Panc1 (cell line): ENCODE results near the gene SLC15A1. TPM values are rescaled to one million over a fixed set of nuclear protein-coding genes. Genes with fewer than 3 reads are reported as not detected.

Experiments
- ATAC-seq: fragments of 200-7000 bp; cut with Tn5 transposase; 2 replicates; pipeline ENCODE4 v1.9.1; 2020; ENCODE audit warnings: mild to moderate bottlenecking, moderate library complexity
- BruUV-seq: library from RNA; stranded (reverse); fragments of 400-500 nt; replicated peaks from 2 replicates; lab custom pipeline; 2021; lab: Mats Ljungman, UMichigan
- CTCF ChIA-PET: fragments of 300-600 bp; sonication (Branson Sonifier 250); formaldehyde crosslinking; loops from one replicate; lab custom pipeline; 2022; ENCODE audit warnings: antibody characterized with exemption; lab: Charles Lee
- POLR2A ChIA-PET: fragments of 300-600 bp; sonication (Branson Sonifier 250); formaldehyde crosslinking; loops from one replicate; lab custom pipeline; 2022; ENCODE audit warnings: antibody characterized with exemption; lab: Charles Lee
- DNase-seq: peaks from one replicate; pipeline ENCODE4 v3.0.0-alpha.2; 2010; ENCODE audit warnings: low read depth, low spot score
- H3K27ac ChIP-seq: 2 replicates; pipeline ENCODE4 v1.5.1; 2011; ENCODE audit warnings: mild to moderate bottlenecking, low read length, inconsistent platforms
- H3K27me3 ChIP-seq: fragments of 200-500 bp; sonication (Bioruptor generic); 2 replicates; pipeline ENCODE4 v1.6.0; 2014; ENCODE audit warnings: low read length, inconsistent platforms; ENCODE audit not compliant: control insufficient read depth, insufficient read depth
- H3K36me3 ChIP-seq: fragments of 200-500 bp; sonication (Bioruptor generic); 2 replicates; pipeline ENCODE4 v1.5.1; 2014; ENCODE audit warnings: inconsistent platforms, mild to moderate bottlenecking, low read length, moderate library complexity; ENCODE audit not compliant: control insufficient read depth, insufficient read depth
- H3K4me1 ChIP-seq: 2 replicates; pipeline ENCODE4 v1.5.1; 2011; ENCODE audit warnings: inconsistent platforms, mild to moderate bottlenecking, low read length, moderate library complexity; ENCODE audit not compliant: control insufficient read depth, insufficient read depth
- H3K4me3 ChIP-seq, 2 experiments: 2 replicates each; pipeline ENCODE4 v1.5.1; 2011 to 2012; ENCODE audit warnings: low read depth in 2 of 2, low read length in 2 of 2, mild to moderate bottlenecking in 2 of 2, inconsistent platforms in 1 of 2, moderate library complexity in 1 of 2
- H3K9me3 ChIP-seq: fragments of 200-500 bp; sonication (Bioruptor generic); 2 replicates; pipeline ENCODE4 v1.5.1; 2014; ENCODE audit warnings: low read depth, mild to moderate bottlenecking, inconsistent platforms, low read length, moderate library complexity; ENCODE audit not compliant: control insufficient read depth, insufficient read depth
- CTCF ChIP-seq: fragments of 450-650 bp; IDR thresholded peaks from 2 replicates; pipeline ENCODE4 v1.5.1; 2017; ENCODE audit warnings: mild to moderate bottlenecking
- POLR2AphosphoS5 ChIP-seq: IDR thresholded peaks from 2 replicates; pipeline ENCODE4 v1.6.1; 2012; ENCODE audit warnings: mild to moderate bottlenecking, low read depth, low read length, moderate library complexity
- REST ChIP-seq, 2 experiments: IDR thresholded peaks; 2 replicates each; pipeline ENCODE4 v1.6.1; 2011 to 2012; ENCODE audit warnings: low read depth in 2 of 2, control low read depth in 1 of 2, low read length in 1 of 2, mild to moderate bottlenecking in 1 of 2, moderate library complexity in 1 of 2; ENCODE audit not compliant: insufficient read depth in 1 of 2
- SIN3A ChIP-seq: IDR thresholded peaks from 2 replicates; pipeline ENCODE4 v1.6.1; 2012; ENCODE audit warnings: low read depth, mild to moderate bottlenecking, low read length, moderate library complexity, borderline replicate concordance; ENCODE audit not compliant: insufficient read depth
- TCF7L2 ChIP-seq: IDR thresholded peaks from 2 replicates; pipeline ENCODE4 v1.6.1; 2011; ENCODE audit warnings: mild to moderate bottlenecking, low read depth, low read length, inconsistent platforms
- in situ Hi-C: cut with HindIII; loops from 2 replicates; pipeline ENCODE4 v1.10.0; 2016; ENCODE audit warnings: low sequenced_read_pairs, low pct_unique_long_range_greater_than_20kb
- intact Hi-C: fragments of 100-400 bp; cut with micrococcal nuclease; formaldehyde crosslinking; loops from one replicate; pipeline ENCODE4 v1.10.0; 2022; ENCODE audit not compliant: unreplicated experiment
- total RNA-seq: library from RNA; stranded (reverse); gene quantifications from one replicate; pipeline ENCODE4 v1.2.1, GENCODE V29; 2021; ENCODE audit not compliant: unreplicated experiment

Gene SLC15A1
- total RNA-seq, 1 experiment from 2014 or later = 0.18 TPM

- TF ChIP-seq SIN3A = no peak
- TF ChIP-seq POLR2AphosphoS5 = no peak
- TF ChIP-seq TCF7L2 = no peak
- TF ChIP-seq REST (IDR thresholded peaks at IDR 0.05; ENCODE audit: insufficient read depth in 1 of 2, low read depth in 2 of 2, low read length in 1 of 2) = no peak
- TF ChIP-seq CTCF = no peak
- H3K4me3 ChIP-seq = no peak overlapping the region
- no peak overlapping the region for H3K27ac ChIP-seq
- no peak for DNase-seq
- H3K9me3 ChIP-seq = no peaks in the 10 kb centered on the region
- CTCF ChIA-PET = interaction anchor here (0.9 kb wide), 1 partner anchor 220 kb away, joined by 3 read pairs; no protein-coding TSS in a partner anchor
- no peaks in the 10 kb centered on the region for H3K36me3 ChIP-seq
- no peak for ATAC-seq
- POLR2A ChIA-PET = no interaction called here
- no TSS peak for BruUV-seq
- no peaks in the 10 kb centered on the region for H3K27me3 ChIP-seq
- H3K4me1 ChIP-seq = no peaks in the 10 kb centered on the region
- intact Hi-C loops (loop anchor here (10.0 kb wide), 1 partner anchor 521 kb away; the partner anchor contains the start of gene FARP1), in situ Hi-C loops (no loop called here)
These were observed 86.9 kb downstream of the SLC15A1 start for GRCh38 chr13:98665638-98665995.

- ChIA-PET POLR2A (no interaction called here), CTCF (interaction anchor here (0.9 kb wide), 1 partner anchor 220 kb away, joined by 3 read pairs; no protein-coding TSS in a partner anchor)
- BruUV-seq = no TSS peak
- TF ChIP-seq POLR2AphosphoS5 (no peak), CTCF (no peak), TCF7L2 (no peak)
- no peak for DNase-seq
- intact Hi-C loops = loop anchor here (10.0 kb wide), 1 partner anchor 520 kb away; the partner anchor contains the start of gene FARP1
- in situ Hi-C loops = no loop called here
- Histone ChIP-seq H3K36me3 (no peaks in the 10 kb centered on the region), H3K27ac (no peak overlapping the region), H3K27me3 (no peaks in the 10 kb centered on the region), H3K4me3 (no peak overlapping the region), H3K4me1 (no peaks in the 10 kb centered on the region), H3K9me3 (no peaks in the 10 kb centered on the region)
- no peak for ATAC-seq
These were observed 87.4 kb downstream of the SLC15A1 start for GRCh38 chr13:98664924-98665637.
